ENCODE data around the gene COX6A2.

Gene COX6A2

DNA sequence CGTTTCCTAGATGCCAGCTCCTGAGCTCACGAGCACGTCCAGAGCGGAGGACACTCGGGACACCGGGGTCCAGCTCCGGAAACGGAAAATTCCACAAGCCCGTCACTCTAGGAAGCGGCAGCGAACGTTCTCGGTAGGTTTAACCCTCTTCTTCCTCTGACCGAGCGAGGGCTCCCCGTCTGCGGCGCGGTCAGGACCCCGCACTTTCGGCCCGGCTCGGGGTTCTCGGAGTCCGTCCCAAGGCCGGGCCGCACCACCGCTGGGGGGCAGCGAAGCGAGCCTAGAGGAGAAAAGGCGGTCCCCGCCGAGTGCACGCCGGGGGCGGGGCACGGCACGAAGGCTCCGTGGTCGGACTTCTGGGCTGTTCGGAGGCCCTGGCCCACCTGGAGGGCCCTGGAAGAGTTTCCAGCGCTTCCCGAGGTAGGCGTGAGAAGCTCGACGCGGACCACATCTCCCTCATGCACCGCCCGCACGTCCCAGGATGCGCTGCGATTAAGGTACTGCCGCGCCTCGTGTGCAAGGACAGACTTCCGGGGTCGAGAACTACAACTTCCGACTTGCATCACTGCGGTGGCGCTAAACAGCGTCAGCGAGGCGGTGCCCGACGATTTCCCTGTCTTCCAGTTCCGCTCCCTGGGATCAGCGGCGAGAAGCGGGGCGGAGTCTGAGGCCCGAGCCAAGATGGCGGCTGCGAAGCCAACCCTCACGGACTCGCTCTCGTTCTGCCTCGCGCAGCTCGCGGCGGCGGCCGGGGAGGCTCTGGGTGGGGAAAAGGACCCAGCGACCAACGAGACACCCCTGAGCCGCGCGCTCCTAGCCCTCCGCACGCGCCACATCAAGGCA is 30.9 kb upstream of the COX6A2 start, which contains the start of gene ARMC5:
Gene ARMC5 (plus strand): TSS at position 658 of the 843 bp plus-strand sequence. CDS start 24 bp downstream, at position 682.
- peak within 1 kb of the TSS; percentile 95 for H3K4me2 ChIP-seq (ENCODE audit: low read length)
- H3K4me3 ChIP-seq (ENCODE audit: low read length) = peak within 1 kb of the TSS; percentile 76
- H3K23ac ChIP-seq (ENCODE audit: low read length) = peak within 1 kb of the TSS; percentile 81
- H3K27ac ChIP-seq (ENCODE audit: low read depth, low read length) = peak within 1 kb of the TSS; percentile 89
- no peaks in the 10 kb centered on the region for H3K27me3 ChIP-seq (ENCODE audit: insufficient read depth, low read length, poor library complexity)
- DNase-seq = peak; percentile 99
- H3K79me2 ChIP-seq (ENCODE audit: control insufficient read depth, insufficient read depth, low read length) = peaks cover 25% of the 10 kb centered on the region
- H2AK5ac ChIP-seq (ENCODE audit: low read length) = peak within 1 kb of the TSS; percentile 56
- no CpG with 5 or more reads among the region's 91 CpGs for WGBS (ENCODE audit: extremely low coverage, insufficient coverage, low lambda C conversion rate)
- peak within 1 kb of the TSS; percentile 17 for H2BK120ac ChIP-seq (ENCODE audit: low read depth, low read length)
- no peaks in the 10 kb centered on the region for H3K36me3 ChIP-seq (ENCODE audit: control insufficient read depth, insufficient read depth, low read length)
- peaks cover 6% of the 10 kb centered on the region for H3K4me1 ChIP-seq (ENCODE audit: control insufficient read depth, low read depth, low read length)
- H2BK15ac ChIP-seq (replicated peaks; ENCODE audit: low read depth) = no peak within 1 kb of the TSS
- H3K79me1 ChIP-seq (ENCODE audit: low read length) = peaks cover 24% of the 10 kb centered on the region
- H3K56ac ChIP-seq (ENCODE audit: low read length) = peak within 1 kb of the TSS; percentile 99
- H3K4ac ChIP-seq (ENCODE audit: low read depth, low read length) = peak within 1 kb of the TSS; percentile 94
- no peak within 1 kb of the TSS for H4K8ac ChIP-seq (ENCODE audit: low read depth, low read length)
- peak within 1 kb of the TSS; percentile 96 for H3K9ac ChIP-seq (ENCODE audit: low read length)
- peak within 1 kb of the TSS; percentile 21 for H4K5ac ChIP-seq (ENCODE audit: low read length)
- H3K18ac ChIP-seq (ENCODE audit: low read length) = peak within 1 kb of the TSS; percentile 44
- peak within 1 kb of the TSS; percentile 97 for H2BK5ac ChIP-seq (ENCODE audit: low read length)

DNA sequence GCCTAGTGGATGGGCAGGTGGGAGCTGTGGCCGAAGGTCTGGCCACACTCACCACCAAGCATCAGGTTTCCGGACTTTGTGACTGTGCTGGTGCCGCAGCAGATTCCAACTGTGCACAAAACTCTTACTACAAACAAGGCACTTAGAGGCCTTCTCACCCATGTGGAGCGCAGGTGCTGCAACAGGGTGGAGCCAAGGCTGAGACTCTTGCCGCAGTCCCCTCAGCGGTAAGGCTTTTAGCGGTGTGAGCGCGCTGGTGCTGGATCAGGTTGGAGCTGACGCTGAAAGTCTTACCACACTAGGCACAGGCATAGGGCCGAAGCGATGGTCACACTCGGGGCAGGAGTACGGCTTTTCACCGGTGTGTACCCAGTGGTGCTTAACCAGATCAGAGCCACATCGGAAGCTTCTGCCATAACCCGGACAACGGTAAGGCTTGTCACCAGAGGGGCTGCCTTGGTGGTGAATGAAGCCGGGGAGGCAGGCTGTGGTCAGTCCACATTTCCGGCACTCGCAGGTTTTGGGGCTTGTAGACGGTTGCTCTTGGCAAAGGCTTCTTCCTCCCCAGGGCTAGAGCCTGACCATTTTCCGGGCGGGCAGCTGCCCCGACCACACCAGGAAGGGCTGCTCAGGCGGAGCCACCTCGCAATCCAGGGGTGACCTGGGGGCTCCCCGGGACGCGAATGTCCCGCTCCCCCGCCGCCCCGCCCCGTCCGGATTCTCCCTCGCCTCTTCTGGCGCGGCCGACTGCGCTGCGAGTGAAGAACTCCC is 30.1 kb upstream of the COX6A2 start:
- WGBS (ENCODE audit: extremely low coverage, insufficient coverage, low lambda C conversion rate) = no CpG with 5 or more reads among the region's 42 CpGs
- Histone ChIP-seq H3K79me1 (ENCODE audit: low read length) (peaks cover 24% of the 10 kb centered on the region), H3K27me3 (ENCODE audit: insufficient read depth, low read length, poor library complexity) (no peaks in the 10 kb centered on the region), H2BK5ac (ENCODE audit: low read length) (no peak overlapping the region), H4K8ac (ENCODE audit: low read depth, low read length) (no peak overlapping the region), H3K4me2 (ENCODE audit: low read length) (peak overlapping the region; percentile 95), H4K5ac (ENCODE audit: low read length) (no peak overlapping the region), H2BK15ac (replicated peaks; ENCODE audit: low read depth) (no peak overlapping the region), H3K79me2 (ENCODE audit: control insufficient read depth, insufficient read depth, low read length) (peaks cover 25% of the 10 kb centered on the region), H3K4ac (ENCODE audit: low read depth, low read length) (peak overlapping the region; percentile 28), H3K56ac (ENCODE audit: low read length) (peak overlapping the region; percentile 92), H3K18ac (ENCODE audit: low read length) (peak overlapping the region; percentile 34), H2BK120ac (ENCODE audit: low read depth, low read length) (no peak overlapping the region), H3K4me1 (ENCODE audit: control insufficient read depth, low read depth, low read length) (peaks cover 11% of the 10 kb centered on the region), H3K36me3 (ENCODE audit: control insufficient read depth, insufficient read depth, low read length) (no peaks in the 10 kb centered on the region), H3K4me3 (ENCODE audit: low read length) (peak overlapping the region; percentile 54), H3K9ac (ENCODE audit: low read length) (peak overlapping the region; percentile 81), H3K27ac (ENCODE audit: low read depth, low read length) (peak overlapping the region; percentile 87), H2AK5ac (ENCODE audit: low read length) (no peak overlapping the region), H3K23ac (ENCODE audit: low read length) (no peak overlapping the region)
- peak; percentile 75 for DNase-seq

DNA sequence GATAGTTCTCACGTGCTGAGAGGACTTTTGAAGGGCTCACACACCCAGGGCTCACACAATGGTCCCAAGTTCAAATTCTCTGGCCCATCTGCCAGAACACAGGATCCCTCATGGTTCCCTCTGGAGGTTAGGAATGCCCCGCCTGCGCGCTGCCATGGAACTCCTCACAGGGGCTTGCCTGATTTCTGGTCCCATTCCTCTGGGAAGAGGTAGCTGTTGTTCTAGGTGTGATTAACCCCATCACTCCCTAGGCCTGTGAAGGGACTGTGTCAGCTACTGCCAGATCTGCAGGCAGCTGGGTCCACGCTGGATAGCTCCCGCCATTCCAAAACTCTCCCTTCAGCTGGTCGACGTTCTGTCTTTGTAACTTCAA is 28.8 kb upstream of the COX6A2 start:
- no peak overlapping the region for H2BK120ac ChIP-seq (ENCODE audit: low read depth, low read length)
- peaks cover 25% of the 10 kb centered on the region for H3K79me2 ChIP-seq (ENCODE audit: control insufficient read depth, insufficient read depth, low read length)
- no peak overlapping the region for H2BK5ac ChIP-seq (ENCODE audit: low read length)
- H2BK15ac ChIP-seq (replicated peaks; ENCODE audit: low read depth) = no peak overlapping the region
- no peak overlapping the region for H3K4me3 ChIP-seq (ENCODE audit: low read length)
- H3K56ac ChIP-seq (ENCODE audit: low read length) = no peak overlapping the region
- H3K4ac ChIP-seq (ENCODE audit: low read depth, low read length) = no peak overlapping the region
- H3K36me3 ChIP-seq (ENCODE audit: control insufficient read depth, insufficient read depth, low read length) = no peaks in the 10 kb centered on the region
- no peak overlapping the region for H3K4me2 ChIP-seq (ENCODE audit: low read length)
- H3K4me1 ChIP-seq (ENCODE audit: control insufficient read depth, low read depth, low read length) = peaks cover 12% of the 10 kb centered on the region
- H3K18ac ChIP-seq (ENCODE audit: low read length) = no peak overlapping the region
- no peak overlapping the region for H3K27ac ChIP-seq (ENCODE audit: low read depth, low read length)
- peaks cover 24% of the 10 kb centered on the region for H3K79me1 ChIP-seq (ENCODE audit: low read length)
- H3K23ac ChIP-seq (ENCODE audit: low read length) = no peak overlapping the region
- no peak overlapping the region for H4K5ac ChIP-seq (ENCODE audit: low read length)
- peak overlapping the region; percentile 19 for H3K9ac ChIP-seq (ENCODE audit: low read length)
- H3K27me3 ChIP-seq (ENCODE audit: insufficient read depth, low read length, poor library complexity) = no peaks in the 10 kb centered on the region
- no peak overlapping the region for H4K8ac ChIP-seq (ENCODE audit: low read depth, low read length)
- DNase-seq = peak; percentile 17
- H2AK5ac ChIP-seq (ENCODE audit: low read length) = no peak overlapping the region
- no CpG with 5 or more reads among the region's 8 CpGs for WGBS (ENCODE audit: extremely low coverage, insufficient coverage, low lambda C conversion rate)

DNA sequence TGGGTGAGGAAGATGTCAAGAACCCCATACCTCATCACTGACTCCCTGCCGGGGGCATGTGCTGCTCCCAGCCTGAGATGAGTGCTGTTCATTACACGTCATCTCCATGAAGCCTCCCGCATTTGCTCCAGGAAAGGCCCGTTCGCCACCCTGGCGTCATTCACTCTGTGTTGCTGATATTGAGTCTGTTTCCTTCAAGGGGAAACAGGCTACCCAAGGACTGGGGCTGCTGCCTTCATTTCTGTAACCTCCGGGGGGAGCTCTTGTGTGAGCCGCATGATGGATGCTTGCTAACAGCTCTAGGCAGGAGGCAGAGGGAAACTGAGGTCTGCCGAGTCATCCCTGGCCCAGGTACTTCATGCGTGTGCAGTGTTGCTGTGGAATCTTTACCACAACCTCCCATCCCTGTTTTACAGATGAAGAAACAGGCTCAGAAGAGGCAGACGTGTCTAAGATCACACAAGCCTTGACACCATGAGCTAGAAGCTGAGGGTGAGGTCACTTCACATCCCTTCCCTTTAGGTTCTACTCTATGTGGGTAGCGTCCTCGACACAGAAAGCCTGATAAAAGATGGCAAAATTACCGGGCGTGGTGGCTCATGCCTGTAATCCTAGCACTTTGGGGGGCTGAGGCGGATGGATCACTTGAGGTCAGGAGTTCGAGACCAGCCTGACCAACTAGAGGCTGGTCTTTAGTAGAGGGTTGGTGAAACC is 27.6 kb upstream of the COX6A2 start:
- H3K79me2 ChIP-seq (ENCODE audit: control insufficient read depth, insufficient read depth, low read length) = peaks cover 25% of the 10 kb centered on the region
- no CpG with 5 or more reads among the region's 17 CpGs for WGBS (ENCODE audit: extremely low coverage, insufficient coverage, low lambda C conversion rate)
- H4K5ac ChIP-seq (ENCODE audit: low read length) = no peak overlapping the region
- H2BK120ac ChIP-seq (ENCODE audit: low read depth, low read length) = no peak overlapping the region
- H3K18ac ChIP-seq (ENCODE audit: low read length) = no peak overlapping the region
- H3K36me3 ChIP-seq (ENCODE audit: control insufficient read depth, insufficient read depth, low read length) = no peaks in the 10 kb centered on the region
- no peak overlapping the region for H2BK5ac ChIP-seq (ENCODE audit: low read length)
- no peak overlapping the region for H3K4me2 ChIP-seq (ENCODE audit: low read length)
- peak; percentile 60 for DNase-seq
- H3K27me3 ChIP-seq (ENCODE audit: insufficient read depth, low read length, poor library complexity) = no peaks in the 10 kb centered on the region
- H3K27ac ChIP-seq (ENCODE audit: low read depth, low read length) = no peak overlapping the region
- H4K8ac ChIP-seq (ENCODE audit: low read depth, low read length) = no peak overlapping the region
- H3K23ac ChIP-seq (ENCODE audit: low read length) = no peak overlapping the region
- no peak overlapping the region for H3K4me3 ChIP-seq (ENCODE audit: low read length)
- H3K79me1 ChIP-seq (ENCODE audit: low read length) = peaks cover 24% of the 10 kb centered on the region
- no peak overlapping the region for H2BK15ac ChIP-seq (replicated peaks; ENCODE audit: low read depth)
- peaks cover 12% of the 10 kb centered on the region for H3K4me1 ChIP-seq (ENCODE audit: control insufficient read depth, low read depth, low read length)
- H3K56ac ChIP-seq (ENCODE audit: low read length) = peak overlapping the region; percentile 18
- H2AK5ac ChIP-seq (ENCODE audit: low read length) = no peak overlapping the region
- no peak overlapping the region for H3K4ac ChIP-seq (ENCODE audit: low read depth, low read length)
- peak overlapping the region; percentile 18 for H3K9ac ChIP-seq (ENCODE audit: low read length)

DNA sequence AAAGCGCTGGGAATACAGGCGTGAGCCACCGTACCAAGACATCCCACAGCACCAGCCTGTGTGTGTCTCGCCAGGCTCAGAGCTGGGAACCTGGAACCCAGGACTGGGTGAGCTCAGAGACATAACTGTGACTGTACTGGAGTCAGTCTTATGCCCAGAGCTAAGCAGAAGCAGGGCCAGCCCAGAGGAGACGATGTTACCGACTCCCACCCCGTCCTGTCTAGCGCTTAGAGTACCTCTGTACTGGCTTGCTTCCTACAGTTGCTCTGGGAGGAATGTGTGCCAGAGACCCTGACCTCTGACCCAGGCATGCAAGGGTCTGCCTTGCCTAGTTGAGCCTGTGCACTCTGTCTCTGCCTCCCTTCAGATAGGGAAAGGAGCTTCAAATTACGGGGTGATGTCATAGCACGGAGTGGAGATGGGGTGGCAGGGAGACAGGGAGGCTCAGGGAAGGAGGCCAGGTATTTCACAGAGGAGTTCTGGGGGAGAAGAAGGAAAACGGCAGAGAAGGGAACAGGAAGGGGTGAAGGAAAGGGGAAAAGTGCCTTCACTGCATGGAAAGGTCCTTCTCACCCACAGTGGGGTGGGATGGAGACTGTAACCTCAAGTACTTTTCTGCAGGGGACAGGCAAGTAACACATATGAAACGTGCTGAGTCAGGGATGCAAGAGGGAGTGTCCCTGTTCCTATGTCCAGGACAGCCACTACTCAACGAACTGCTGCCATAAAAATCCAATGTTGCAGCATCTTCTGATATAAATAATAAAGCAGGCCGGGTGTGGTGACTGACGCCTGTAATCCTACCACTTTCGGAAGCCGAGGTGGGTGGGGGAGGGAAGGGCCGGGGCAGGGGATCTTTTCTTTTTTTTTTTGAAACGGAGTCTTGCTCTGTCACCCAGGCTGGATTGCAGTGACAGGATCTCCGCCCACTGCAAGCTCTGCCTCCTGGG is 25.4 kb upstream of the COX6A2 start:
- no peak overlapping the region for H3K18ac ChIP-seq (ENCODE audit: low read length)
- H3K4me1 ChIP-seq (ENCODE audit: control insufficient read depth, low read depth, low read length) = peaks cover 10% of the 10 kb centered on the region
- no peak overlapping the region for H3K4ac ChIP-seq (ENCODE audit: low read depth, low read length)
- no peak overlapping the region for H2BK120ac ChIP-seq (ENCODE audit: low read depth, low read length)
- DNase-seq = peak; percentile 81
- peak overlapping the region; percentile 1 for H2BK5ac ChIP-seq (ENCODE audit: low read length)
- H3K79me1 ChIP-seq (ENCODE audit: low read length) = peaks cover 24% of the 10 kb centered on the region
- H4K5ac ChIP-seq (ENCODE audit: low read length) = no peak overlapping the region
- H3K36me3 ChIP-seq (ENCODE audit: control insufficient read depth, insufficient read depth, low read length) = no peaks in the 10 kb centered on the region
- no peak overlapping the region for H3K4me2 ChIP-seq (ENCODE audit: low read length)
- peak overlapping the region; percentile 74 for H2AK5ac ChIP-seq (ENCODE audit: low read length)
- H3K27me3 ChIP-seq (ENCODE audit: insufficient read depth, low read length, poor library complexity) = no peaks in the 10 kb centered on the region
- H2BK15ac ChIP-seq (replicated peaks; ENCODE audit: low read depth) = no peak overlapping the region
- no peak overlapping the region for H3K4me3 ChIP-seq (ENCODE audit: low read length)
- H3K79me2 ChIP-seq (ENCODE audit: control insufficient read depth, insufficient read depth, low read length) = peaks cover 25% of the 10 kb centered on the region
- no CpG with 5 or more reads among the region's 20 CpGs for WGBS (ENCODE audit: extremely low coverage, insufficient coverage, low lambda C conversion rate)
- H4K8ac ChIP-seq (ENCODE audit: low read depth, low read length) = no peak overlapping the region
- peak overlapping the region; percentile 39 for H3K9ac ChIP-seq (ENCODE audit: low read length)
- no peak overlapping the region for H3K27ac ChIP-seq (ENCODE audit: low read depth, low read length)
- H3K56ac ChIP-seq (ENCODE audit: low read length) = peak overlapping the region; percentile 72
- no peak overlapping the region for H3K23ac ChIP-seq (ENCODE audit: low read length)
